GM18502 (cell line): Measurements from ENCODE around the gene RNF223.
"Not testable (repeated sequence)": the region's sequence is repeated elsewhere in the genome, so short reads cannot be mapped to it uniquely, and the experiment has no call there.

ENCODE experiments used
- ATAC-seq: cut with Tn5 transposase; IDR thresholded peaks from one replicate; pipeline ENCODE4 v1.9.1; 2021; ENCODE audit warnings: mild to moderate bottlenecking; ENCODE audit not compliant: unreplicated experiment, poor library complexity

Gene RNF223

DNA sequence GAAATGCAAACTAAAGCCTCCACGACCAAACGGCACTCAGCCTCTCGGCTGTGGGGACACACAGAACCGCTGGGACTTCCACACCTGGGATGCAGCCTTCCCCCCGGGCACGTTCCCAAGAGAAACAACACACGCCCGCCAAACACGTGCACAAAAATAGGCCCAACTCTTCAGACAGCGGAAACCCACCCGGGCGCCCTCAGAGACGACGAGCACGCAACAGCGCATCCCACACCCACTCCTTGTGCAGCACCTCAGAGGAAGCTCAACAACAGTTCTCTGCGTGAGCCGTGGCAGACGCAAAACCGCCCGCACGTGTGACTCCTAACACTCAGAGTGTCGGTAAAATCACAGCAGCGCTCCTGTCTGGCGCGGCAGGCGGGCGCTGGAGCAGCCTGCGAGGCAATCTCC lies 36.5 kb upstream of the RNF223 start:
- no peak for ATAC-seq

DNA sequence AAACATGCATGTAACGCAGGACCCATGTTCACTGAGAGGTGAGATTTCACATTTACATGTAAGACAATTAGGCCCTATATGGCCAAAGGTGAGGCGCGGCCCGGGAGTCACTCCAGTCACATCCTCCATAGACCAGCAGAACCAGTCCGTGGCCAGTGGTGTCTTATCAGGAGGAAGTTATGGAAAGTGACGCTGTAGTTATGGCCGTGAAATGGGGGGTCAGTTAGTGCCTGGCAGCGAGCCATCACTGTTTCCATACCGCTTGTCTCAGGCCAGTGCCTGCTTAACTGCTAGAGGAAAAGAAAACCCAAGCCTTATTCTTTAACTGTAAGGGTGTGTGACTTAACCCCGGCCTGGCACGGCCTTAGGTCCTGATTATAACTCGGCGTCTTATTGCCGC lies 35.6 kb upstream of the RNF223 start:
- ATAC-seq = no peak

DNA sequence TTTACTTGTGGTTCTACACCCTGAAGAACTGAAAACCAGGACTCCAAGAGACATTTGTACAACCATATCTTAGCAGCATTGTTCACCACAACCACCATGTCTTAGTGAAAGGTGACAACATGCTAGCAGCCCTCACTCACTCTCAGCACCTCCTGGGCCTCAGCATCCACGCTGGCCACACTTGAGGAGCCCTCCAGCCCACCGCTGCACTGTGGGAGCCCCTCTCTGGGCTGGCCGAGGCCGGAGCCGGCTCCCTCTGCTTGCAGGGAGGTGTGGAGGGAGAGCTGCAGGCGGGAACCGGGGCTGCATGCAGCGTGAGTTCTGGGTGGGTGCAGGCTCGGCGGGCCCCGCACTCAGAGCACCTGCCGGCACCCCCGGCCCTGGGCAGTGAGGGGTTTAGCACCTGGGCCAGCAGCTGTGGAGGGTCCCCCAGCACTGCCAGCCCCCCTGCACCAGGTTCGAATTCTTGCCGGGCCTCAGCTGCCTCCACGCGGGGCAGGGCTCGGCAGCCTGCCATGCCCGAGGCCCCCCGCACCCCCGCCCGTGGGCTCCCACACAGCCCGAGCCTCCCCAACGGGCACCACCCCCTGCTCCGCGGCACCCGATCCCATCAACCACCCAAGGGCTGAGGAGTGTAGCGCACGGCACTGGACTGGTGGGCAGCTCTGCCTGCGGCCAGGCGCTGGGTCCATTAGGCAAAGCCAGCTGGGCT lies 32.6 kb upstream of the RNF223 start:
- no peak for ATAC-seq

DNA sequence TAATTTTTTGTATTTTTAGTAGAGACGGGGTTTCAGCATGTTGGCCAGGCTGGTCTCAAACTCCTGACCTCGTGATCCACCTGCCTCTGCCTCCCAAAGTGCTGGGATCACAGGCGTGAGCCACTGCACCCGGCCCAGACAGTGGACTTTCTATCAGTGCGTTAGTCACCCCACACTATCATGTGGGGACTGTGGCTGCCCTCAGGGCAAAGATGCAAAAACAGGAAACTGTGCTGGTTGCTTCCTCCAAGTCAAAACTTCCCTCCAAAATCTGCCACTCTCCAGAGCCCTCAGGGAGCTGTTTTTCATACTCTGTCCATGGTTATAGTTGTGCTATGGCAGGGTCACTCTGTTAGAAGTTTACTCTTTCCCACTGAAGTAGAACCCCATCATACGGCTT lies 30.0 kb upstream of the RNF223 start:
- not testable (repeated sequence) for ATAC-seq

DNA sequence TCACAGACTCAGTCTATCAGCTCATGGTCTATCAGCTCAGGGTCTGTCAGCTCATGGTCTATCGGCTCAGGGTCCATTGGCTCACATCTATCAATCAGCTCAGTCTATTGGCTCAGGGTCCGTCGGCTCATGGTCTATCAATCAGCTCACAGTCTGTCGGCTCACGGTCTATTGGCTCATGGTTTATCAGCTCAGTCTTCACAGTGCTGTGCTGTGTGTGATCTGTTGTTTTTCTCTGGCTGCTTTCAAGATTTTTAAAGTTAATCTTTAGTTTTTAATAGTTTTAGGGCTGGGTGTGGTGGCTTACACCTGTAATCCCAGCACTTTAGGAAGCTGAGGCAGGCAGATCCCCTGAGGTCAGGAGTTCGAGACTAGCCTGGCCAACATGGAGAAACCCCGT lies 27.4 kb upstream of the RNF223 start:
- no peak for ATAC-seq

DNA sequence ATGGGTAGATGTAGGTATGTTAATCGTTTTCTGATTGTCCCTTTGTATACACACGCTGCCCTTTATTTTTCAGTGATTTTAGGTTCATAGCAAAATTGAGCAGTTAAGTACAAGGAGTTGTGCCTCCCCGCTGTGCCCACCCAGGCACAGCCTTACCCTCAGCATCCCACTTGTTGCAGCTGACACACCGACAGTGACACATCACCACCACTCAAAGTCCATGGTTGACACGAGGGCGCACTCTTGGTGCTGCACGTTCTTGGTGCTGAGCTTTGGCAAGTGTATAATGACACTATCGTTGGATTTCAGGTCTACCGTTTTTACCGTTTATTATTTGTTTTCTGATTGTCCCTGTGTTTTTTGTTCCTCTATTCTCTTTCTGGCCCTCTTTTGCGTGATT lies 26.2 kb upstream of the RNF223 start:
- no peak for ATAC-seq

DNA sequence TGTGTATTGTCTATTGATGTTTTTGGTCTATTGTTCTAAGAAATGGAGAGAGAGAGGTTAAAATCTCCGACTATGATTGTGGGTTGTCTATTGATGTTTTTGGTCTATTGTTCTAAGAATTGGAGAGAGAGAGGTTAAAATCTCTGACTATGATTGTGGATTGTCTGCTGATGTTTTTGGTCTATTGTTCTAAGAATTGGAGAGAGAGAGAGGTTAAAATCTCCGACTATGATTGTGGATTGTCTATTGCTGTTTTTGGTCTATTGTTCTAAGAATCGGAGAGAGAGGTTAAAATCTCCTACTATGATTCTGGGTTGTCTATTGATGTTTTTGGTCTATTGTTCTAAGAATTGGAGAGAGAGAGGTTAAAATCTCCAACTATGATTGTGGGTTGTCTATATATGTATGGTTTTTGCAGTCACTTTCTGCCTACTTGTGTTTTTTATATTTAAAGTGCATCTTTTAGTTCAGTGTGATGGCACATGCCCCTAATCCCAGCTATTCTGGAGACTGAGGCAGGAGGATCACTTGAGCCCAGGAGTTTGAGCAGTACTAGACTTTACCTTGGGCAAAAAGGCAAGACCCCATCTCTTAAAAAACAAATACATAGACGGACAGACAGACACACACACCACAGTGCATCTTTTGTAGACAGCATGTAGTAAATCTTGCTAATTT lies 25.5 kb upstream of the RNF223 start:
- no peak for ATAC-seq

DNA sequence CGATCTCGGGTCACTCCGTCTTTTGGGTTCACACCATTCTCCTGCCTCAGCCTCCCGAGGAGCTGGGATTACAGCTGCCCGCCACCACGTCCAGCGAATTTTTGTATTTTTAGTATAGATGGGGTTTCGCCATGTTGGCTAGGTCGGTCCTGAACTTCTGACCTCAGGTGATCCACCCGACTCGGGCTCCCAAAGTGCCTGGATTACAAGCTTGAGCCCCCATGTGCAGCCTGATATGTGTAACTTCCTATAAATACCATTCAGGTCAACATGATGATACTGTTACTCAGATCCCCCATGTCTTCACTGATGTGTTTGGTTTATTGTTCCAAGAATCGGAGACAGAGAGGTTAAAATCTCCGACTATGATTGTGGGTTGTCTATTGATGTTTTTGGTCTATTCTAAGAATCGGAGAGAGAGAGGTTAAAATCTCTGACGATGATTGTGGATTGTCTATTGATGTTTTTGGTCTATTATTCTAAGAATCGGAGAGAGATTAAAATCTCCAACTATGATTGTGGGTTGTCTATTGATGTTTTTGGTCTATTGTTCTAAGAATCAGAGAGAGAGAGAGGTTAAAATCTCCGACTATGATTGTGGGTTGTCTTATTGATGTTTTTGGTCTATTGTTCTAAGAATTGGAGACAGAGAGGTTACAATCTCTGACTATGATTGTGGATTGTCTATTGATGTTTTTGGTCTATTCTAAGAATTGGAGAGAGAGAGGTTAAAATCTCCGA lies 24.7 kb upstream of the RNF223 start:
- ATAC-seq = no peak

DNA sequence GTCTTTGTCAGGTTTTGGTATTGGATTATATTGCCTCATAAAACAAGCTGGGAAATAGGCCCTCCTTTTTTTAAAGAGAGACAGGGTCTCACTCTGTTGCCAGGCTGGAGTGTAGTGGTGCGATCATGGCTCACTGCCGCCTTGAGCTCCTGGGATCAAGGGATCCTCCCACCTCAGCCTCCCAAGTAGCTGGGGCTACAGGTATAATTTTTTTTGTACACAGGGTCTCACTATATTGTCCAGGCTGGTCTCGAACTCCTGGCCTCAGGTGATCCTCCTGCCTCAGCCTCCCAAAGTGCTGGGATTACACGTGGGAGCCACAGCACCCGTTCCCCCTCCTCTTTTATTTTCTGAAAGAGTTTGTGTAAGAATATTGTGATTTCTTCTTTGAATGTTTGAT lies 22.0 kb upstream of the RNF223 start:
- ATAC-seq = not testable (repeated sequence)

DNA sequence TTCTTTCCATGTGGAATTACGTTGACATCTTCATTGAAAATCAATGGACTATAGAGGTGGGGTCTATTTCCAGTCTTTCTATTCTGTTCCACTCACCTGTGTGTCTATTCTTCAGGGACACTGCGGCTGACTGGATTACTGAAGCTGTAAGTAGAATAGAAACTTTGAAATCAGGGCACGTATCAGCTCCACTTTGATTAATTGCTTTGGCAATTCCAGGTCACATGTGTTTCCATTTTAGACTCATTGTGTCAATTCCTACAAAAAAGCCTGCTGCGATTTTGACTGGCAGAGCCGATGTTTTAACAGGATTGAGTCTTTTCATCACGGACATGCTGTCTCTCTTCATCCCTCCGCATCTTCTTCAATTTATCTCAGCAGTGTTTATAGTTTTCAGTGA lies 20.9 kb upstream of the RNF223 start:
- ATAC-seq = no peak

DNA sequence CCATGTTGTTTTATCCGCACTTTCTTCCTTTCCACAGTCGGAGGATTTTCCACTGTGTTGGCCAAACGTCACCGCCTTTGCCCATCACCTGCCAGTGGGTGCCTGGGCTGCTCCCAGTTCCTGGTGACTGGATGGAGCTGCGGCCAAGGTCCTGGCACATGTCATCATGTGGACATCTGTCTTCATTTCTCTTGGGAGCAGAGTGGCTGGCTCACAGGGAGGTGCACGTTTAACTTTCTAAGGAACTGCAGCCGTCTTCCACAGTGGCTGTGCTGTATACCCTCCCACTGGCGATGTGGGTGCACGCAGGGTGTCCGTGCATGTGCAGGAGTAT lies 19.5 kb upstream of the RNF223 start:
- no peak for ATAC-seq

DNA sequence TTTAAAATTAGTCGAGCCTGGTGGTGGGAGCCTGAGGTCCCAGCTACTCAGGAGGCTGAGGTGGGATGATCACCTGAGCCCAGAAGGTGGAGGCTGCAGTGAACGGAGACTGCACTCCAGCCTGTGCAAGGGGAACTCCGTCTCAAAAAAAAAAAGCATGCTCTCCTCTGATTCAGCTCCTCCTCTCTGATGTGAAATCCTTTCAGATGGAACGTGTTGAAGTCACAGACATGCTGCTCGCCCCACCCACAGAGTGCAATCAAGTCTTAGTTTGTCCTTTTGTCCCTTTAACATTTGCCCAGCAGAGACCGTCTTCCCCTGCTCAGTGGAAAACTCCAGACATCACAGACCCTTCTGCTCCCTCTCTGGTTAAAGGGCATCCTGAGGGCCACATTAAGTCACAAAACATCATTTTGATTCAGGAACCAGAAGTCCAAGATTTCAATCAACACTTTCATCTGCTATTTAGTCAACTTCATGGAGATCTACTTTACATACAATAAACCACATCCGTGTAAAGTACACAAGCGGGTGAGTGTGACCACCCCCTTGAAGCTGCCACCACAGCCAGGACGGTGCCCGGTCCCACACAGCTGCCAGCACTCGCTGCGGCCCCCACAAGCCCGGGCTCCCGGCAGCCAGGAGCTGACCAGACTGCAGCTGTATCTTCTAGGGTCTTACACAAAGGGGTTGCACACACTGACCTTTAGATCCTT lies 18.9 kb upstream of the RNF223 start:
- no peak for ATAC-seq

DNA sequence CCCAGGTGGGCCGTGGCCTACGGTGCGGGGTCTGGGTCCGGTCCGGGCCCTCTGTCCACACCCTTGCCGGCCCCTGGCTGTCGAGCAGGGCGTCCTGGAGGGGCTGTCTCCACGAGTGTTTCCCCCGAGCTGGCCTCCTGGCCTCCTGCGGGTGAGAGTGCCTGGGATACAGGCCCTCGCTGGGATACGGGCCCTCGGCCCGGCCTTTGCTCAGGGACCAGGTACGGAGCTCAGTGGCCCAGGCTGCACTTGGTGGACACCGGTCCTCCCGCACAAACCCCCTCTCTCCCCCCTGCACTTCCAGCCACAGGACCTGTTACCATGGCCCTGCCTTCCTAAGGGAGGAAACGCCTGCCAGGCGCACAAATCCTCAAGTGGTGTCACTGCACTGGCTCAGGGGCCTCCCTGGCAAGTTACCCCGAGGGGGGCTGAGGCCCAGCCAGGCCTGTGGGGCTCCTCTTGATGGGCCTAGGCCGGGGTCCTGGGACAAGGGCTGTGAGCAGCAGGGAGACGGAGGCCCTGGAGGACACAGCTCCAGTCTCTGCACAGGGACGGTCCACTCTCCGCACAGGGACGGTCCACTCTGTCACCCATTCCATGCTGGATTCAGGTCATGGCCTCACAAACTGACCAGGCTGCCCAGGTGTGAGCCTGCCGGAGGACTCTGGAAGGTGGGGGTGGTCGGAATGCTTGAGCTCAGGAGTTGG lies 18.2 kb upstream of the RNF223 start:
- ATAC-seq = no peak

DNA sequence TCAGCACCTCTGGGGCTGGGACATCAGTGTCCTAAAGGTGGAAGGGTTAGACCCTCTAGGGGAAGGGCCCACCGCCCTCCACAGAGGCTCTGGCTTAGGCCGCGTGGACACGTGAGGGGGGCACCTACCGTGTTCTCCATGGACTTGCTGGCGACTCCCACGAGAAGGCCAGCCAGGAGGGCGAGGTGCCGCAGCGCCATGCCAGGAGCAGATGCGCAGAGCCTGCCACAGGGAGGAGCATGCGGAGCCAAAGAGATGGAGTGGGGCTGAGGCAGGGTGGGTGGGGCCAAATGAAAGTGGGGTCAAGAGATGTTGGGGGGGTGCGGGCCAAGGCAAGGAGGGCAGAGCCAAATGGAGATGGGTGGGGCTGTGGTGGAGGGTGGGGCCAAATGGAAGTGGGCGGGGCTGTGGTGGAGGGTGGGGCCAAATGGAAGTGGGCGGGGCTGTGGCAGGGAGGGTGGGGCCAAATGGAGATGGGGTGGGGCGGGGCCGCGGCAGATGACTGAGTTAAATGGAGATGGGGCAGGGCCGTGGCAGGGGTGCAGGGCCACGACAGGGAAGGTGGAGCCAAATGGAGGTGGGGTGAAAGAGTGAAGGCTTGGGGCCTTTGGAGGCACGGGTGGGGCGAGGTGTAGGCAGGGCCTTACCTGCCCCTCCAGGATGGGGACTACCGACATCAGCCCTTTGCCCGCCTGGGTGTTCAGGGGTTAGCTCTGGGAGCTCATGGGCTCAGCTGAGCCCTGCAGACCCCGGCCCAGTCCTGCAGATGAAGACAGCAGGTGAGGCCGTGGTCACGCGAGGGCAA lies 17.4 kb upstream of the RNF223 start:
- ATAC-seq = no peak

DNA sequence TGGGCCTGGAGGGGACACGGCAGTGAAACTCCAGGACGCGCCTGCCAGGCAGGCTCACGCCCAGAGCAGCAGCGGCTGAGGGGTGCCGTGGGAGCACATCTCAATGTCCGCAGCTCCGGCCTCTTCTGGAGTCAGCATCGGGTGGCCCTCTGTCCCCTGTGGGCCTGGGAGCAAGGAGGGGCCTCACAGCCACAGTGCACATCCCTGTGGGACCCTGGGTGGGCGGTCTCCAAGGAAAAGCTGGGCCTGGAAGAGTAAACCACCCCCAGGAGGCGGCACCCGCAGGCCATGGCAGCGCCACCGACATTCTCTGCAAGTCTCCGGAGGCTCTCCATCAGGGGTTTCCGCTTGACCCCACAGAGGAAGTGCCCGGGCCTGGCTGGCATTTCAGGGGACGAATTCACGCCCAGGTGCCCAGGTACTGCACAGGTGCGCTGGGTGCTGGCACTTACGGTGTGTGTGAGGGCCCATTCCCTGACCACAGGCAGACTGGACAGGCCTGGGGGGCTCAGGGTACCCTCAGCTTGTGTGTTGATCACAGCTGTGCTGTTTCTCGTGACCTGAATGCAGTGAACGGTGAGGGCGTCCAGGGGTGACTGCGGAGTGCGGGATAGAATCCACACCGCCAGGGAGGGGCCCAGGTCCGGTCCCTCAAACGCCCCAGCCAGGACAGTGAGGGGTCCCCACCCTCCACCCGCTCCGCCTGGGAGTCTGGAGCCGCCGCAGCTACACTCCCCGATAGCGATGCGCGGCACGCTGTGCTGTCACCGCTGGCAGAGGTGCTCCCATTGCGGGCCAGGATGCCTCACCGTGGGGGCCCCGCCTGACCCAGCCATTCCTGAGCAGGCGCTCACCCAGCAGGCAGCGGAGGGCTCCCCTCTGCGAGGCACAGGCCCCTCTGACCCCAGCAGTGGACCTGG lies 16.6 kb upstream of the RNF223 start:
- ATAC-seq = no peak

DNA sequence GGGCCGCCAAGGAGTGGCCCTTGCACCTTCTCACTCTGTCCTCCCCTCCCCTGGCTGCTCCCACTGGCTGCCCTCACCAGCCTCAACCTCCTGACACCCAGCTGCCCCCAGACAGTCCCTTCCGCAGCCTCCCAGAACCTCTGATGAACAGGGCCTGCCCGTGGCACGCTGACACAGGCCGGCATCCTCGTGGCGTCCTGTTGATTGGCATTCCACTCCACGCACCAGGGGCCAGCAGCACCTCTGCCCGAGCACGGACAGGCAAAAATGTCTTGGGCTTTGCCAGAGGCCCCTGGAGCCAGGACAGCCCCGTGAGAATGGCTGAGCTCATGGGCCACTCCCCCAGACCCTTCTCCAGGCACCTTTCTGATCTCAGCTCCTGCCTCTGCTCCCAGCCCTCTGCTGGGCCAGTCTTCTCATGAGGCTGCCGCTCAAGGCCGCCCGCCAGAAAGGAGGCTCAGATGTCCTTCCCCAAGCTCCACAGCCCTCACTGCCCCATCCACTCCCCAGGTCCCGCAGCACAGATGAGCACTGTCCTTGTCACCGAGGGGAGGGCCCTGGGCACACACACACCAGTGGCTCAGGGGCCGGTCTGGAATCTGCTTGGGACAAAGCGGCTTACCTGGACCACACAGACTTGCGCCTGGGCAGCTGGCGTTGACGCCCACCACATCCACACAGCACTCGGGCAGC lies 15.8 kb upstream of the RNF223 start:
- no peak for ATAC-seq

DNA sequence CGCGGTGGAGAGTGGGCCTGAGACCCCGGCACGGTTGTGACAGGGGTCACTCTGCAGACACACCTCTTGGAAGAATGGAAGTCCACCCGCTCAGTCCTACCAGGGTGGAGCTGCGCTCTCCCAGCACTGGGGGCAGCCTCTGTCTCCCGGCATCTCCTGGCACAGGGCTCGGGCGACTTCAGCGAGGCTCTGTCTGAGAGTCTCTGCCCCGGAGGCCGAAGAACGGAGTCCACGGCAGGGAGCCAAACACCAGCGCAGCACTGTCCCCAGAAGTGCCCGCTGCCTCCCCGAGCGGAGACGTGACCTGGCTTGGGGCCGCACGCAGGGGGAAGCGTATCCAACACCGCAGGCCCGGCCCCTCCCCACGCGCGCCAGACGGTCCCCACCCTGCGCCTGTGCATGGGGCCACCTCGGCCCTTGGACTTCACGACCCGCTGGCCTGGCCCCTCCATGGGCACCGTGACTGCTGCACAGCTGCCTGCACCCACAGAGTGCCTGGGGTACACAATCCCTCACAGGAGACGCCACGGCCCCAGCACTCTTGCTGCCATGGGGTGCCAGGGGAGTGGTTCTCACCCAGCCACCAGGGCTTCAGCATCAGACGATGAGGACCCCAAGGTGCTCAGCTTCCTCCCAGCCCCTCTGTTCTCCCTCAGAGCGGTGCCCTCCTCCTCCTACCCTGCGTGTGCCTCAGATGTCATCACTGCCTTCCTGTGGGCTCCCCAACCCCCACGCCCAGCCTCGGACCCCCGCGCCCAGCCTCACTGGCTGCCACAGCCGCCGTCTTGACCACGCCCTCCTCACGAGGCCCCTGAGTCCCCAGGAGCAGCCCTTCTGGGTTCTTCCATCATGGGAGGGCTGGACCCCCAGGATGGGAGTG lies 14.9 kb upstream of the RNF223 start:
- no peak for ATAC-seq
